ENCODE data around the gene MAGI2. TPM values are rescaled to one million over a fixed set of nuclear protein-coding genes. Genes with fewer than 3 reads are reported as not detected.

MAGI2 gene
- total and polyA plus RNA-seq, 8 donors: 6.1 to 9.2 (median 7.1) TPM

- TF ChIP-seq CTCF (IDR thresholded peaks at IDR 0.05): no peak
- no peak for ATAC-seq
Observed at GRCh38 chr7:78127009-78127408, 1326.5 kb downstream of the MAGI2 start.

DNA sequence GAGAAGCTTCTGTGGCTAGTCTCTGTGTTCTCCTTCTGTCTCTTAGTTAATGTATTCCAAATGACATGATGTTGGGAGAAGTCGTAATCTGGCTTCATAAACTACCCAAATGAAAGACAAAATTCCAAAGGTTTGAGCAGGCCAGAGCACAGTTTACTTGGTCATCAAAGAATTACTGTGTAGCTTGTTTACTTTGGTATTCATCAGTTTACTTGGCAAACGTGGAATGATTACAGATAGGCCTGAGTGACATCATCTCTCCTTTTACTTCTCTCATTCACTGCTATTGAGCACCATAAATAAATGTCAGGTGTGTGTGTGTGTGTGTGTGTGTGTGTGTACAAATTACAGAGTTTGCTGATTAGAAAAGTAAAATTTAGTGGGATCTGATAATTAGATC, 1327.6 kb downstream of the MAGI2 start:
- TF ChIP-seq CTCF (IDR thresholded peaks at IDR 0.05): no peak
- ATAC-seq: no peak

More at GRCh38 chr7:78127009-78127408, 1326.5 kb downstream of the MAGI2 start:
- no peak overlapping the region for H3K27ac ChIP-seq
- no peaks in the 10 kb centered on the region for H3K4me1 ChIP-seq
- H3K36me3 ChIP-seq: no peaks in the 10 kb centered on the region
- H3K4me3 ChIP-seq: no peak overlapping the region
- H3K9me3 ChIP-seq: no peaks in the 10 kb centered on the region
- intact Hi-C loops (cut with DNase I): no loop called here
- H3K27me3 ChIP-seq: no peaks in the 10 kb centered on the region
- no peak for DNase-seq

GRCh38 chr7:78124216-78124615, 1329.3 kb downstream of the MAGI2 start:
- H3K36me3 ChIP-seq: no peaks in the 10 kb centered on the region
- H3K4me3 ChIP-seq: no peak overlapping the region
- ATAC-seq (no peak), DNase-seq (no peak)
- TF ChIP-seq CTCF (IDR thresholded peaks at IDR 0.05): no peak
- no peak overlapping the region for H3K27ac ChIP-seq
- no peaks in the 10 kb centered on the region for H3K9me3 ChIP-seq
- no peaks in the 10 kb centered on the region for H3K4me1 ChIP-seq
- no peaks in the 10 kb centered on the region for H3K27me3 ChIP-seq
- intact Hi-C loops (cut with DNase I): no loop called here

More for the DNA sequence above, 1327.6 kb downstream of the MAGI2 start:
- intact Hi-C loops (cut with DNase I): no loop called here
- Histone ChIP-seq H3K27ac (no peak overlapping the region), H3K4me3 (no peak overlapping the region), H3K27me3 (no peaks in the 10 kb centered on the region), H3K4me1 (no peaks in the 10 kb centered on the region), H3K9me3 (no peaks in the 10 kb centered on the region), H3K36me3 (no peaks in the 10 kb centered on the region)
- DNase-seq: no peak

DNA sequence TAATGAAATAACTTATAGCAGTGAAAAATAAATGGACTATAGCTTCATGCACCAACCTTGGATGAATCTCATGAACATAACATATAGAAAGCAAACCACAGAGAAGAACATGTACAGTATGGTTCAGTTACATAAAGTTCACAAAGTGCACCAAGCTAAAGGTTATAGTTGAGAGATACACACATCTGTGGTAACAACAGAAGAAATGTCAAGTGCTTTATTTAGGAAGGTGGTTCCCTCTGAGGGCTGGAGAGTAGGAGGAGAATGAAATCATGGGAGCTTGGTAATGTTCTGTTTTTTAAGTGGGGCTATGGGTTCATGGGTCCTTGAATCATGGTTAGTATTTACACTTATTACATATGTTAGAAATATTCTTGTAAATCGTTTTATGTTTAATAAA, 1331.6 kb downstream of the MAGI2 start:
- Histone ChIP-seq H3K36me3 (no peaks in the 10 kb centered on the region), H3K4me1 (no peaks in the 10 kb centered on the region), H3K27me3 (no peaks in the 10 kb centered on the region), H3K9me3 (no peaks in the 10 kb centered on the region), H3K4me3 (no peak overlapping the region), H3K27ac (no peak overlapping the region)
- no peak for ATAC-seq
- TF ChIP-seq CTCF (IDR thresholded peaks at IDR 0.05): no peak
- no peak for DNase-seq
- intact Hi-C loops (cut with DNase I): no loop called here

GRCh38 chr7:78118470-78118869, 1335.0 kb downstream of the MAGI2 start:
- Histone ChIP-seq H3K9me3 (no peaks in the 10 kb centered on the region), H3K27me3 (no peaks in the 10 kb centered on the region), H3K36me3 (no peaks in the 10 kb centered on the region), H3K4me1 (no peaks in the 10 kb centered on the region), H3K4me3 (no peak overlapping the region), H3K27ac (no peak overlapping the region)
- TF ChIP-seq CTCF (IDR thresholded peaks at IDR 0.05): no peak
- DNase-seq (no peak), ATAC-seq (no peak)
- intact Hi-C loops (cut with DNase I): no loop called here

Data from left lung (tissue), 10 donors.